Sigmoid colon (tissue), 3 donors: ENCODE data around the gene HOXB13.
"Not testable (repeated sequence)": the region's sequence is repeated elsewhere in the genome, so short reads cannot be mapped to it uniquely, and the experiment has no call there.

ENCODE experiments used
- CTCF ChIP-seq, 4 experiments: fragments of 450-650 bp in 3 of 4; fragments of 200-600 bp in 1 of 4; IDR thresholded peaks; one replicate each; pipeline ENCODE4 v1.5.1; 2016 to 2019; ENCODE audit warnings: antibody characterized with exemption in 4 of 4, mild to moderate bottlenecking in 3 of 4, moderate library complexity in 2 of 4
- POLR2A ChIP-seq, 2 donors: fragments of 450-650 bp; IDR thresholded peaks; one replicate each; pipeline ENCODE4 v1.6.1; 2016; ENCODE audit warnings: antibody characterized with exemption in 2 of 2, mild to moderate bottlenecking in 2 of 2, moderate library complexity in 2 of 2

GRCh38 chr17:48716549-48716948 lies 12.0 kb downstream of the HOXB13 start:
- not testable (repeated sequence) for TF ChIP-seq CTCF, POLR2A (IDR thresholded peaks at IDR 0.05)
